Bone marrow (tissue), 2 donors: ENCODE measurements around the gene CCNG2.

Experiments
- DNase-seq, 2 donors: peaks; one replicate each; lab custom pipeline; 2025; lab: John Stamatoyannopoulos, UW

CCNG2 gene

GRCh38 chr4:77204621-77205020 lies 47.6 kb downstream of the CCNG2 start:
- DNase-seq = no peak

- DNase-seq = no peak
Observed at GRCh38 chr4:77209012-77209411, 52.0 kb downstream of the CCNG2 start.

- no peak for DNase-seq
Observed at GRCh38 chr4:77209936-77210335, 52.9 kb downstream of the CCNG2 start.

GRCh38 chr4:77215107-77215506 lies 58.1 kb downstream of the CCNG2 start:
- DNase-seq = no peak

GRCh38 chr4:77217526-77217925 lies 60.5 kb downstream of the CCNG2 start:
- no peak for DNase-seq

GRCh38 chr4:77219266-77219665 lies 62.3 kb downstream of the CCNG2 start:
- DNase-seq = no peak
